ENCODE measurements around the gene ACTN1. TPM values are rescaled to one million over a fixed set of nuclear protein-coding genes. Genes with fewer than 3 reads are reported as not detected.

ACTN1 gene
- total RNA-seq, 1 donor from 2014 or later: 27.9 TPM

GRCh38 chr14:68886109-68886434 is 93.0 kb downstream of the ACTN1 start:
- Mint-ChIP-seq H3K4me1 (ENCODE audit: low read depth) (no peaks in the 10 kb centered on the region), H3K9me3 (no peaks in the 10 kb centered on the region), H3K27me3 (ENCODE audit: insufficient read depth) (no peaks in the 10 kb centered on the region), H3K27ac (no peak overlapping the region), H3K4me3 (no peak overlapping the region), H3K36me3 (ENCODE audit: low read depth) (peaks cover 1% of the 10 kb centered on the region)
- no peak for DNase-seq (ENCODE audit: low spot score)
- intact Hi-C loops (cut with micrococcal nuclease): no loop called here

DNA sequence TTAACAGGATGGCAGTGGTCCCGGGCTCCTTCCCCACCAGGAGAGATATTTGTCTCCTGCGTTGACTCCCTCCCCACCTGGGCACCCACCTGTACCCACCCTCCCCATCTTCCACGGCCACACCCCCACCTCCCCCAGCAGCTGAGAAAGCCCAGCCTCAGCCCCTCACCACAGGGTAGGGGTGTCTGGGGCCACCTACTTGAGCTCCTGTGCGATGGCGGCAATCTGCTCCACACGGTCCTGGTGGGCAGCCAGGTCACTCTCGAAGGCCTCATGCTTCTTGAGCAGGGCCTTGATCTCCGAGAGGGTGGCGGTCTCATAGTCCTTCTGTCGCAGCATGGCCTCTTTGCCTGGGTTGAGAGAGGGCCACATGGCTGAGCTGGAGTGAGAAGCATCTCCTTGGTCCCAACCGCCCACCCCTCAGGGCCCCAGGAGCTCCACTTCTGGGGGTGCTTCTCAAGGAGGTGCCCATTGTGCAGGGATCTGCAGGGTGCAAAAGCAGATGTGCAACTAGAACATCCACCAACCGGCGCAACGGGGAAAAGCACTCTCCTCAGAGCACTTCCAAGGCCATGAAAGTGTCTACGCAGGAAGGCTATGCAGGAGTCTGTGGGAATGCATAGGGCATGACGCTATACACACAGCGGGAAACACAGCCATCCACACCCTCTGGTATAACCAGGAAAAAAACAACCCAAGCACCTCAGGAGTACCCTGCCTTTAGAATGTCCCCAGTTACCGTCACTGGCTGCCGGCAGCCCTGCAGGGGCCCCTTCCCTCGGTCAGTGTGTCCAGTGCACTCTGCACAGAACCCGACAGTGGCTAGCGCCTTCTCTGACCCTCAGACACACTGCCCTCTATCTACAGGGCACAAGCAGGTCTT is 93.6 kb downstream of the ACTN1 start:
- Mint-ChIP-seq H3K27ac (no peak overlapping the region), H3K9me3 (no peaks in the 10 kb centered on the region), H3K36me3 (ENCODE audit: low read depth) (peaks cover 1% of the 10 kb centered on the region), H3K27me3 (ENCODE audit: insufficient read depth) (no peaks in the 10 kb centered on the region), H3K4me3 (no peak overlapping the region), H3K4me1 (ENCODE audit: low read depth) (no peaks in the 10 kb centered on the region)
- no peak for DNase-seq (ENCODE audit: low spot score)
- intact Hi-C loops (cut with micrococcal nuclease): no loop called here

DNA sequence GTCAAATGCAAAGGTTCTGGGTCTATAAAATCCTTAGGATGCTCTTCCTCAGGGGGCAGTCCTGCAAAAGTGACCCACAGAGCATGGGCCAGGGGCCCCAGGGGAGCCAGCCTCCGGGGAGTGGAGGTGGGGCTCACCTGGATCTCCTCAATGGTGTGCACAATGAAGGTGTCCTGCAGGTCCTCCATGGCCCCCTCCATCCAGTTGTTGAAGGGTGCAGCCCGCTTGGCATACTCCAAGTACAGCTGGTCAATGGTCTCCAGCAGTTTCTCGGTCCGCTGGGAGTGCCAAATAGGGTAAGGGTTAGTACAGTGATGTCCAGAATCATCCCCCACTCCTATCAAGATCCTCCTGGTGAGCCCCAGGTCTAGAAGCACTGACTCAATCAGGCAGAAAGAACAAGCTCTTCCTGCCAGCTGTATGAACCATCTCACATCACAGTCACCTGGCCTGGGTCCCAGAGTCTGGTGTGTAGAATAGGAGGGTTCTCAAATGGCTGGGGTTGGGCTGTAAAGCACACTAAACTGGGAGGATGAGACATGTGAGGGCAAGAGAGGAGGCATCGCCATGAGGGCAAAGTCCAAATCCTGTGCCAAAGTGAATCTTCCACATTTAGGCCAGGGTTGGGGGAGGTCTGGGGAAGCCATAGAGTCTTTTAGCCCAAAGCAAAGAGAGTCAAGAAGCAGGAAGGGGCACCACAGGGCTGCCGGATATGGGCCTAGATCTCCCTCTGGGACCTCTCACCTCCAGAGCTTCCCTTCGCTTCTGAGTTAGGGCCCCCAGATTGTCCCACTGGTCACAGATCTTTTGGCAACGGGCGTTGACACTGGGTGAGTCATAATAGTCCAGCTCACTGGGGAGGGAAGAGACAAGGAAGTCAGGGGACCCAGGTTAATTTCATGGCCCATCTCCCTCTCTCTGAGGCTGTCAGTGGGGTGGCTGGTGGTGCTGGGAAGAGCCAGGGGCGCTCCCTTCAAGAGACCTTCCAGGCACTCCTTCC is 94.8 kb downstream of the ACTN1 start:
- intact Hi-C loops (cut with micrococcal nuclease): no loop called here
- H3K27ac Mint-ChIP-seq: no peak overlapping the region
- no peaks in the 10 kb centered on the region for H3K9me3 Mint-ChIP-seq
- H3K27me3 Mint-ChIP-seq (ENCODE audit: insufficient read depth): no peaks in the 10 kb centered on the region
- no peak for DNase-seq (ENCODE audit: low spot score)
- peaks cover 1% of the 10 kb centered on the region for H3K36me3 Mint-ChIP-seq (ENCODE audit: low read depth)
- no peaks in the 10 kb centered on the region for H3K4me1 Mint-ChIP-seq (ENCODE audit: low read depth)
- no peak overlapping the region for H3K4me3 Mint-ChIP-seq

DNA sequence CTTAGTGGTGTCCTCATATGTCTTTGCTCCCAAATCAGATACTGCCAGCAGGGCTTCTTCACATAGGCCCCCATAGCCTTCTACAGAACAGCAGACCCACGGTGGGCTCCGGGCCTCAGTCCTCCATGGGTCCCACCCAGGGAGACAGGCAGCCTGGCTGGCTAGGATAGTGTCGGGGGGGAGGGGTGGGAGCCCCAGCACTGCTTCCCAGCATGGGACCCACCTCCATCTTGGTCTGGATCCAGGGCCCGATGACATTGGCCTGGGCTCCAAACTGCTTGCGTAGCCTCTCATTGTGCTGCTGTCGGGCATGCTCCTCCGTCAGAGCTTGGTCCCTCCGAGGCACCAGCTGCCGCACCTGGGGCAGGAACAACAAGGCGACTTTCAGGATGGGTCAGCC is 96.9 kb downstream of the ACTN1 start:
- Mint-ChIP-seq H3K27ac (no peak overlapping the region), H3K4me1 (ENCODE audit: low read depth) (no peaks in the 10 kb centered on the region), H3K27me3 (ENCODE audit: insufficient read depth) (no peaks in the 10 kb centered on the region), H3K4me3 (no peak overlapping the region), H3K9me3 (no peaks in the 10 kb centered on the region), H3K36me3 (ENCODE audit: low read depth) (no peaks in the 10 kb centered on the region)
- intact Hi-C loops (cut with micrococcal nuclease): no loop called here
- DNase-seq (ENCODE audit: low spot score): no peak

DNA sequence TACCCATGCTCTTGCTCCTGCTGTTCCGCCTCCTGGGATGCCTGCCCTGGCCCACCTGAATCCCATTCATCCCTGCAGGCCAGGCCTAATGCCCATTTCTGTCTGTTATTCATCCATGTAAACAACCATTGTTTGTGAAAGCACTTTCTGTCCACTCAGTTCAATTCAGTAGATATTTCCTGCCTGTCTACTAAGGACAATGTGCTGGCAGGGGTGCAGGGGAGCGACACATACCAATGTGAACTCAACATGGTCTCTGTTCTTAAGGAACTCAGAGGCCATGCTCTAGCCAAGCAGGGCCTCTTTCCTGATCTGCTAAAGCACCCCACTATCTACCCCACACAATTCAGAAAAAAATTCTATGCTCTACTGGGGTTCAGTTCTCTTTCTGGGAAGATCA is 97.7 kb downstream of the ACTN1 start:
- Mint-ChIP-seq H3K4me3 (no peak overlapping the region), H3K27me3 (ENCODE audit: insufficient read depth) (no peaks in the 10 kb centered on the region), H3K36me3 (ENCODE audit: low read depth) (no peaks in the 10 kb centered on the region), H3K4me1 (ENCODE audit: low read depth) (no peaks in the 10 kb centered on the region), H3K9me3 (no peaks in the 10 kb centered on the region), H3K27ac (no peak overlapping the region)
- no peak for DNase-seq (ENCODE audit: low spot score)
- intact Hi-C loops (cut with micrococcal nuclease): no loop called here

GRCh38 chr14:68880581-68881105 is 98.5 kb downstream of the ACTN1 start:
- H3K27ac Mint-ChIP-seq: no peak overlapping the region

GRCh38 chr14:68879841-68880575 is 99.1 kb downstream of the ACTN1 start:
- Mint-ChIP-seq H3K4me3 (no peak overlapping the region), H3K27me3 (ENCODE audit: insufficient read depth) (no peaks in the 10 kb centered on the region), H3K36me3 (ENCODE audit: low read depth) (no peaks in the 10 kb centered on the region), H3K27ac (no peak overlapping the region), H3K9me3 (no peaks in the 10 kb centered on the region), H3K4me1 (ENCODE audit: low read depth) (no peaks in the 10 kb centered on the region)
- intact Hi-C loops (cut with micrococcal nuclease): no loop called here
- DNase-seq (ENCODE audit: low spot score): no peak

More at GRCh38 chr14:68880581-68881105, 98.5 kb downstream of the ACTN1 start:
- no peaks in the 10 kb centered on the region for H3K36me3 Mint-ChIP-seq (ENCODE audit: low read depth)
- H3K9me3 Mint-ChIP-seq: no peaks in the 10 kb centered on the region
- DNase-seq (ENCODE audit: low spot score): no peak
- H3K4me1 Mint-ChIP-seq (ENCODE audit: low read depth): no peaks in the 10 kb centered on the region
- intact Hi-C loops (cut with micrococcal nuclease): no loop called here
- H3K4me3 Mint-ChIP-seq: no peak overlapping the region
- H3K27me3 Mint-ChIP-seq (ENCODE audit: insufficient read depth): no peaks in the 10 kb centered on the region

GRCh38 chr14:68879321-68879781 is 99.8 kb downstream of the ACTN1 start:
- intact Hi-C loops (cut with micrococcal nuclease): no loop called here
- no peaks in the 10 kb centered on the region for H3K4me1 Mint-ChIP-seq (ENCODE audit: low read depth)
- no peaks in the 10 kb centered on the region for H3K36me3 Mint-ChIP-seq (ENCODE audit: low read depth)
- H3K4me3 Mint-ChIP-seq: no peak overlapping the region
- H3K27me3 Mint-ChIP-seq (ENCODE audit: insufficient read depth): no peaks in the 10 kb centered on the region
- no peaks in the 10 kb centered on the region for H3K9me3 Mint-ChIP-seq
- no peak overlapping the region for H3K27ac Mint-ChIP-seq
- DNase-seq (ENCODE audit: low spot score): no peak

- intact Hi-C loops (cut with micrococcal nuclease): no loop called here
- Mint-ChIP-seq H3K9me3 (no peaks in the 10 kb centered on the region), H3K4me1 (ENCODE audit: low read depth) (no peaks in the 10 kb centered on the region), H3K4me3 (no peak overlapping the region), H3K36me3 (ENCODE audit: low read depth) (peaks cover 2% of the 10 kb centered on the region), H3K27ac (no peak overlapping the region), H3K27me3 (ENCODE audit: insufficient read depth) (no peaks in the 10 kb centered on the region)
- DNase-seq (ENCODE audit: low spot score): no peak
These were observed 100.2 kb downstream of the ACTN1 start for GRCh38 chr14:68878908-68879307.

DNA sequence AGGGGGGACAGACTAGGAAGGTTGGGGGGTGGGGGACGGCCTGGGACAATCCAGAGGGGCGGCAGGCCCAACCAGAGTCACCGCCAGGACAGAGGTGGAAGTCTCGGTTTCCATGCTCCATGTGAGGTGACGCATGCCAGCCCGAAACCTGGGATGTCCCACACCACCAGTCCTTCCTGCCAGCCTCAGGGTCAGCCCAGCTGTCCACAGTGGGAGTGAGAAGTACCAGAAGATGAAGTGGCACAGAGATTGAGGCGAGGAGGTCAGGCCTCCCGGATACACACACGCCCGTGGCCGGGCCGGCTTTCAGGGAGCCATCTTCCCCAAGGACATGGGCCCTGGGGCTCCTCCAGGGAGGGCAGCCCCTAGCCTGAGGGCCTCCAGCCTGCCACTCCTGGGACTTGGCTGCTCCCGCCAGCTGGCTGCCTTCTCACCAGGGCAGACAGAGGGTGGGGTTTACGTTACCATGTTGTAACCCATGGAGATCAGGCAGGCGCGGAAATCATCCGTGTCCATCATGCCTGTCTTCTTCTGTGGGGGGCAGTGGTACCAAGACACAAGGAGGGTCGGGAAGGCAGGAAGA is 101.0 kb downstream of the ACTN1 start:
- peaks cover 3% of the 10 kb centered on the region for H3K36me3 Mint-ChIP-seq (ENCODE audit: low read depth)
- H3K4me3 Mint-ChIP-seq: no peak overlapping the region
- H3K27me3 Mint-ChIP-seq (ENCODE audit: insufficient read depth): no peaks in the 10 kb centered on the region
- no peak for DNase-seq (ENCODE audit: low spot score)
- intact Hi-C loops (cut with micrococcal nuclease): no loop called here
- no peak overlapping the region for H3K27ac Mint-ChIP-seq
- H3K4me1 Mint-ChIP-seq (ENCODE audit: low read depth): no peaks in the 10 kb centered on the region
- H3K9me3 Mint-ChIP-seq: no peaks in the 10 kb centered on the region

DNA sequence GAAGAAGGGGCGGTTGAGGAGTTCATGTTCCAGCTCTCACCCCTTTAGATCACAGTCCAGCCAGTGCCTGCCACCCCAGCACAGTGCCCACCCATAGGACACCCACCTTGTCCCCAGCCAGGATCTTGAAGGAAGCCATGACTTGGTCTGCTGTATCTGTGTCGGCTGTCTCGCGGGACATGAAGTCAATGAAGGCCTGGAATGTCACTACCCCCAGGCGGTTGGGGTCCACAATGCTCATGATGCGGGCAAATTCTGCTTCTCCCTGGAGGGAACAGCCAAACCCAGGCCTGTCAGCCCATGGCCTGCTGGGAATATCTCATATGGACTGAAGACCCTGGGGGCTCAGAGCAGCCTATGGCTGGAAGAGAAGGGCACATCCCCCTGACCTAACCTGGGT is 102.1 kb downstream of the ACTN1 start:
- H3K27me3 Mint-ChIP-seq (ENCODE audit: insufficient read depth): no peaks in the 10 kb centered on the region
- no peaks in the 10 kb centered on the region for H3K4me1 Mint-ChIP-seq (ENCODE audit: low read depth)
- peaks cover 4% of the 10 kb centered on the region for H3K36me3 Mint-ChIP-seq (ENCODE audit: low read depth)
- H3K4me3 Mint-ChIP-seq: no peak overlapping the region
- intact Hi-C loops (cut with micrococcal nuclease): no loop called here
- no peaks in the 10 kb centered on the region for H3K9me3 Mint-ChIP-seq
- DNase-seq (ENCODE audit: low spot score): no peak
- H3K27ac Mint-ChIP-seq: no peak overlapping the region

GRCh38 chr14:68874746-68875155 is 104.4 kb downstream of the ACTN1 start:
- intact Hi-C loops (cut with micrococcal nuclease): no loop called here
- Mint-ChIP-seq H3K27me3 (ENCODE audit: insufficient read depth) (no peaks in the 10 kb centered on the region), H3K36me3 (ENCODE audit: low read depth) (peaks cover 4% of the 10 kb centered on the region), H3K4me1 (ENCODE audit: low read depth) (no peaks in the 10 kb centered on the region), H3K9me3 (no peaks in the 10 kb centered on the region), H3K27ac (no peak overlapping the region), H3K4me3 (no peak overlapping the region)
- DNase-seq (ENCODE audit: low spot score): no peak

All from activated T-helper 1 cell treated with anti-CD3 and anti-CD28 coated beads, Interleukin-12 subunit alpha, Interleukin-12 subunit beta, Interleukin-2, Interleukin-4 antibody, amounts not matched to agents 30 ng/mL and 10 ng/mL and 1 ng/mL, durations not matched to agents 14 hours and 24 hours and 36 hours (primary cell).